Keratinocyte (primary cell): ENCODE data around the gene PPP2R5C. TPM values are rescaled to one million over a fixed set of nuclear protein-coding genes. Genes with fewer than 3 reads are reported as not detected.

Experiments
- DNase-seq: peaks from one replicate; pipeline ENCODE4 v3.0.0-alpha.2; 2011; ENCODE audit warnings: low read depth, missing footprints, low spot score
- FAIRE-seq: peaks from 2 replicates; lab custom pipeline; 2011; peaks lifted over from hg19 to GRCh38; lab: Jason Lieb, UNC
- H2AFZ ChIP-seq: 2 replicates; pipeline ENCODE4 v1.6.0; 2012; ENCODE audit warnings: low read length, control low read depth, inconsistent platforms; ENCODE audit not compliant: control insufficient read depth
- H3K27ac ChIP-seq: 2 replicates; pipeline ENCODE4 v1.5.1; 2011; ENCODE audit warnings: low read length; ENCODE audit not compliant: control insufficient read depth, insufficient read depth
- H3K27me3 ChIP-seq: 3 replicates; pipeline ENCODE4 v1.6.0; 2011; ENCODE audit warnings: low read length; ENCODE audit not compliant: control insufficient read depth, insufficient read depth; ENCODE audit errors: extremely low read depth
- H3K36me3 ChIP-seq, 2 experiments: 2 replicates in 1 of 2; 3 replicates in 1 of 2; pipeline ENCODE4 v1.5.1; 2011; ENCODE audit warnings: low read length in 2 of 2, mild to moderate bottlenecking in 1 of 2; ENCODE audit not compliant: control insufficient read depth in 2 of 2, insufficient read depth in 2 of 2; ENCODE audit errors: extremely low read depth in 1 of 2
- H3K4me1 ChIP-seq: 3 replicates; pipeline ENCODE4 v1.5.1; 2011; ENCODE audit warnings: low read length; ENCODE audit not compliant: control insufficient read depth, insufficient read depth; ENCODE audit errors: extremely low read depth
- H3K4me2 ChIP-seq: 3 replicates; pipeline ENCODE4 v1.6.0; 2011; ENCODE audit warnings: low read depth, low read length; ENCODE audit not compliant: control insufficient read depth, insufficient read depth; ENCODE audit errors: extremely low read depth
- H3K4me3 ChIP-seq, 3 experiments: fragments of 200-600 bp in 1 of 3; sonication (generic) in 1 of 3; 2 replicates in 2 of 3; 3 replicates in 1 of 3; pipeline ENCODE4 v1.5.1; 2011 to 2016; ENCODE audit warnings: low read length in 3 of 3, mild to moderate bottlenecking in 3 of 3, control low read depth in 2 of 3, inconsistent platforms in 1 of 3, low read depth in 1 of 3, mixed read lengths in 1 of 3, mixed run types in 1 of 3, moderate library complexity in 1 of 3; ENCODE audit not compliant: control insufficient read depth in 2 of 3, insufficient read depth in 2 of 3; ENCODE audit errors: extremely low read depth in 1 of 3
- H3K79me2 ChIP-seq: 2 replicates; pipeline ENCODE4 v1.6.0; 2012; ENCODE audit warnings: low read length; ENCODE audit not compliant: control insufficient read depth, insufficient read depth
- H3K9ac ChIP-seq: 3 replicates; pipeline ENCODE4 v1.6.0; 2011; ENCODE audit warnings: low read length; ENCODE audit not compliant: control insufficient read depth, insufficient read depth; ENCODE audit errors: extremely low read depth
- H3K9me1 ChIP-seq: 3 replicates; pipeline ENCODE4 v1.6.0; 2011; ENCODE audit warnings: low read length; ENCODE audit not compliant: control insufficient read depth, insufficient read depth; ENCODE audit errors: extremely low read depth
- H3K9me3 ChIP-seq: 2 replicates; pipeline ENCODE4 v1.5.1; 2012; ENCODE audit warnings: low read depth, low read length; ENCODE audit not compliant: control insufficient read depth
- H4K20me1 ChIP-seq: 3 replicates; pipeline ENCODE4 v1.6.0; 2011; ENCODE audit warnings: low read length; ENCODE audit not compliant: control insufficient read depth, insufficient read depth; ENCODE audit errors: extremely low read depth
- EZH2 ChIP-seq: IDR thresholded peaks from one replicate; pipeline ENCODE4 v1.6.1; 2012; ENCODE audit warnings: inconsistent platforms, mild to moderate bottlenecking, low read length, moderate library complexity
- dilution Hi-C: fragments of 300-500 bp; cut with MboI; formaldehyde crosslinking; loops from one replicate; pipeline ENCODE4 v1.7.0; 2020; ENCODE audit warnings: low sequenced_read_pairs; ENCODE audit not compliant: extremely low pct_ligation_motif_present
- polyA plus RNA-seq, 5 experiments: library from polyadenylated mRNA; depleted of rRNA in 3 of 5; stranded (reverse) in 3 of 5; stranded (forward) in 1 of 5; unstranded in 1 of 5; fragments of >200 nt; gene quantifications; 1 replicate in 1 of 5; 2 replicates in 3 of 5; 3 replicates in 1 of 5; pipeline versions ENCODE4 v1.2.1 to v1.2.3, GENCODE V29; 2011 to 2012; ENCODE audit warnings: missing spikeins in 2 of 5, low read depth in 1 of 5, low replicate concordance in 1 of 5
- TF ChIP-seq, protein P1 (sequence below), 3 experiments: IDR thresholded peaks in 1 of 3; conservative IDR thresholded peaks in 1 of 3; optimal IDR thresholded peaks in 1 of 3; 2 replicates in 2 of 3; 3 replicates in 1 of 3; pipeline versions ENCODE3 to v1.5.1; 2011; ENCODE audit warnings: low read length in 3 of 3, mild to moderate bottlenecking in 3 of 3, moderate library complexity in 2 of 3, control low read depth in 1 of 3, inconsistent platforms in 1 of 3; ENCODE audit not compliant: insufficient read depth in 2 of 3; ENCODE audit errors: extremely low read depth in 1 of 3

Gene PPP2R5C
- polyA plus RNA-seq, 1 donor (not counting 4 experiments of a cell fraction or from before 2014, with no cell fraction given) = 105 TPM

DNA sequence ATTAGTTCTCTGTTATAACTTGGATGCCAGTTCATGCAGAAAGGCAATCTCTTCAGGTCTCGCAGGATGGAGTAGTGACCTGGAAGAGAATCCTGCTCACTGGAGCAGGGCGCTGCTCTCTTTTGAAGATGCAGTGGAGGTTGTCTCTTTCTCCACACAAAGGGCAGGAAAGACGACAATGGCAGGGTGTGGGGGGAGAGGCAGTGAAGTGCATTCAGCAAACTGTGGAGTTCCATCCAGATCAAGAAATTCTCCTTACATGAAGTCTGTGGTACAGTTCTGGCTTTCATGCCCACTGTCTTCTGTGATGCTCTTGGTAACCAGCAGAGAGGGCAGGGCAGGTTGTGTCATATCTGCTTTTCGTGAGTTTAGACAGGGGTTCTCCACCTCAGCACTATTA lies 6.6 kb upstream of the PPP2R5C start:
- H2AFZ ChIP-seq = no peak overlapping the region
- FAIRE-seq (no peak), DNase-seq (no peak)
- H4K20me1 ChIP-seq = no peaks in the 10 kb centered on the region
- H3K9ac ChIP-seq = no peak overlapping the region
- H3K4me2 ChIP-seq = no peak overlapping the region
- no peaks in the 10 kb centered on the region for H3K79me2 ChIP-seq
- no peaks in the 10 kb centered on the region for H3K9me3 ChIP-seq
- peaks cover 1% of the 10 kb centered on the region for H3K4me1 ChIP-seq
- peaks cover 8% of the 10 kb centered on the region for H3K27me3 ChIP-seq
- no peak overlapping the region for H3K4me3 ChIP-seq
- dilution Hi-C loops = no loop called here
- no peaks in the 10 kb centered on the region for H3K9me1 ChIP-seq
- no peaks in the 10 kb centered on the region for H3K36me3 ChIP-seq
- no peak overlapping the region for H3K27ac ChIP-seq
- TF ChIP-seq, protein P1, sequence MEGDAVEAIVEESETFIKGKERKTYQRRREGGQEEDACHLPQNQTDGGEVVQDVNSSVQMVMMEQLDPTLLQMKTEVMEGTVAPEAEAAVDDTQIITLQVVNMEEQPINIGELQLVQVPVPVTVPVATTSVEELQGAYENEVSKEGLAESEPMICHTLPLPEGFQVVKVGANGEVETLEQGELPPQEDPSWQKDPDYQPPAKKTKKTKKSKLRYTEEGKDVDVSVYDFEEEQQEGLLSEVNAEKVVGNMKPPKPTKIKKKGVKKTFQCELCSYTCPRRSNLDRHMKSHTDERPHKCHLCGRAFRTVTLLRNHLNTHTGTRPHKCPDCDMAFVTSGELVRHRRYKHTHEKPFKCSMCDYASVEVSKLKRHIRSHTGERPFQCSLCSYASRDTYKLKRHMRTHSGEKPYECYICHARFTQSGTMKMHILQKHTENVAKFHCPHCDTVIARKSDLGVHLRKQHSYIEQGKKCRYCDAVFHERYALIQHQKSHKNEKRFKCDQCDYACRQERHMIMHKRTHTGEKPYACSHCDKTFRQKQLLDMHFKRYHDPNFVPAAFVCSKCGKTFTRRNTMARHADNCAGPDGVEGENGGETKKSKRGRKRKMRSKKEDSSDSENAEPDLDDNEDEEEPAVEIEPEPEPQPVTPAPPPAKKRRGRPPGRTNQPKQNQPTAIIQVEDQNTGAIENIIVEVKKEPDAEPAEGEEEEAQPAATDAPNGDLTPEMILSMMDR (optimal IDR thresholded peaks at IDR 0.05 in 1 of 3, IDR thresholded peaks at IDR 0.05 in 1 of 3, conservative IDR thresholded peaks at IDR 0.05 in 1 of 3; ENCODE audit: extremely low read depth in 1 of 3, insufficient read depth in 2 of 3, low read length in 3 of 3) = no peak
- no peak for TF ChIP-seq EZH2

DNA sequence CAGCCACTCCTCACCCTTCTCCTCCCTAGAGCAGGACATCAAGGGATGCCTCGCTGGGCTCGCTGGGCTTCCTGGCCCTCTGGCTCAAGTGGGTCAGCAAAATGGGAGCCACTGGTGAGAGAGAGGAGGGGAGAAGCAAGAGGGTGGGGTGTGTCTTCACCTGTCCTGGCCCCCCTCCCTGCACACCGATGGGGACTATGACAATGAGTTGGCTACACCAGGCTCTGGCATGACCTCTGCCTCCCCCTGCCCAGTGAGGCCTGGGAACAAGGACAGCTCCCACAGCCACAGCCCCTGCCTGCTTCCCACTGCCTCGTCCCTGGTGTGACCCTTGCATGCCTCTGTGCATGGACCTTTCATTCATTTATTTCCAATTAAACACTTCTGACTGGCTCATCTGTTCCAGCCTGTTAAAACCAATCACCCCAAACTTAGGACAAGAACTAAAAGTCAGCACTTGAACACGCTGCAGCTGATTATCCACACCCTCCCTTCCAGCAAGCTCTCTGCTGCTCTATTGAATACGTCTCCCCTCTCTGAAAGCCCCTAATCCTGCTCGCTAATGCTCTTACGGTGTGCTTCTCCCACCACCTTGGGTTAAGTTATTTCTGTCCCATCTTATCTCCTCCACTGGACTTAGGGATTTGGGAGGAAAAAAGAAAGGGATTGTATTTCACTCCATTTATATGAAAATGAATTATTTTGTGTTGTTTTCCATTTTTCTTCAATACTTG lies 5.8 kb upstream of the PPP2R5C start:
- H3K4me2 ChIP-seq = no peak overlapping the region
- DNase-seq (no peak), FAIRE-seq (no peak)
- H3K9me1 ChIP-seq = no peaks in the 10 kb centered on the region
- H2AFZ ChIP-seq = no peak overlapping the region
- peaks cover 3% of the 10 kb centered on the region for H3K4me1 ChIP-seq
- no peaks in the 10 kb centered on the region for H3K9me3 ChIP-seq
- H3K36me3 ChIP-seq = no peaks in the 10 kb centered on the region
- H3K27ac ChIP-seq = no peak overlapping the region
- no peaks in the 10 kb centered on the region for H3K79me2 ChIP-seq
- peaks cover 6% of the 10 kb centered on the region for H3K27me3 ChIP-seq
- no peak overlapping the region for H3K9ac ChIP-seq
- no peak for TF ChIP-seq EZH2
- TF ChIP-seq, protein P1 (optimal IDR thresholded peaks at IDR 0.05 in 1 of 3, IDR thresholded peaks at IDR 0.05 in 1 of 3, conservative IDR thresholded peaks at IDR 0.05 in 1 of 3; ENCODE audit: extremely low read depth in 1 of 3, insufficient read depth in 2 of 3, low read length in 3 of 3) = no peak
- no peak overlapping the region for H3K4me3 ChIP-seq
- H4K20me1 ChIP-seq = no peaks in the 10 kb centered on the region
- dilution Hi-C loops = no loop called here
